T-helper 17 cell (primary cell): ENCODE results near the gene FILIP1L. TPM values are rescaled to one million over a fixed set of nuclear protein-coding genes. Genes with fewer than 3 reads are reported as not detected.

Experiments
- ATAC-seq: fragments of 150-1000 bp; cut with Tn5 transposase; 2 replicates; pipeline ENCODE4 v1.10.0; 2021; ENCODE audit warnings: mild to moderate bottlenecking, moderate library complexity
- DNase-seq, 3 donors: peaks; one replicate each; pipeline versions ENCODE4 v3.0.0 to v3.0.0-alpha.2; 2020 to 2021
- H3K9me3 ChIP-seq: one replicate; pipeline ENCODE4 v1.7.0; 2013; ENCODE audit warnings: low read length, mild to moderate bottlenecking; ENCODE audit not compliant: control insufficient read depth, poor library complexity, severe bottlenecking
- H3K27ac Mint-ChIP-seq: one replicate; pipeline ENCODE4 v1.8.0; 2022; ENCODE audit warnings: mild to moderate bottlenecking, moderate library complexity, mixed read lengths
- H3K27me3 Mint-ChIP-seq: one replicate; pipeline ENCODE4 v1.8.0; 2022; ENCODE audit warnings: mixed read lengths
- H3K36me3 Mint-ChIP-seq: one replicate; pipeline ENCODE4 v1.8.0; 2022; ENCODE audit warnings: low read depth, mixed read lengths
- H3K4me1 Mint-ChIP-seq: one replicate; pipeline ENCODE4 v1.8.0; 2022; ENCODE audit warnings: mild to moderate bottlenecking, mixed read lengths
- H3K4me3 Mint-ChIP-seq: one replicate; pipeline ENCODE4 v1.8.0; 2022; ENCODE audit warnings: mild to moderate bottlenecking, moderate library complexity, mixed read lengths
- total RNA-seq, 4 donors: library from RNA in 2 of 4; stranded (reverse) in 2 of 4; gene quantifications; one replicate each; pipeline ENCODE4 v1.2.3 and lab custom pipeline; 2022 to 2026

FILIP1L gene
- under 1 TPM in 1 of 2 donors, not detected in 1; 0.82 TPM for total RNA-seq
- total RNA-seq (lab: John Stamatoyannopoulos, UW): 0 to 0.53 reads per million in 2 donors

DNA sequence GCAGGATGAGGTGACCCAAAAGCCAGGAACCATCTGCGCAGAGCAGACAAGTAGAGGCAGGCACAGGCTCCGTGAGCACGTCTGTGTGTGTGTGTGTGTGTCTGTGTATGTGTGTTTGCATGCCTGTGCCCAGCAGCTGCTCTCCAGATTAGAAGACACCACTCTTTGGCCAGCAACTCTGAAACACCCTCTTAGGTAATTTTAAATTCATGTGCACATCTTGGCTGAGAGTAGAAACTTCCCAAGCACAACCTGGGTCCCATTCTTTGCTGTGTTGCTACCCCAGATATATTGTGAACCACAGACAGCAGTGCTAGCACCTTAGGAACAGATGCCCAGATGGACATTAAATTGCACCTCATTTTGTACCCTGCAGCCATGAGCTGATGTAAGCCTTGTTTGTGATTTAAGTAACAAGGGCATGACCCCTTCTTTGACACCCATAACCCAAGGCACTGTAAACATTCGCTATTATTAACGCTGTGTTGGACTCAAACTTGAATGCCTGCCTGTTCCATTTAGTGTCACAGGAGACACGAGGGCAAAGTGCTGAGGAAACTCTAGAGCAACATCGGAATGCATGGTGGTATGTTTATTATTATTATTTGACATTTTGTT, at the start of gene FILIP1L:
Gene FILIP1L (minus strand): TSS at position 89 of the 618 bp plus-strand sequence.
- DNase-seq: no peak
- Mint-ChIP-seq H3K4me3 (no peak within 1 kb of the TSS), H3K27me3 (no peaks in the 10 kb centered on the region), H3K27ac (peak within 1 kb of the TSS; percentile 11), H3K4me1 (no peaks in the 10 kb centered on the region), H3K36me3 (no peaks in the 10 kb centered on the region)
- no peaks in the 10 kb centered on the region for H3K9me3 ChIP-seq
- no peak for ATAC-seq

DNA sequence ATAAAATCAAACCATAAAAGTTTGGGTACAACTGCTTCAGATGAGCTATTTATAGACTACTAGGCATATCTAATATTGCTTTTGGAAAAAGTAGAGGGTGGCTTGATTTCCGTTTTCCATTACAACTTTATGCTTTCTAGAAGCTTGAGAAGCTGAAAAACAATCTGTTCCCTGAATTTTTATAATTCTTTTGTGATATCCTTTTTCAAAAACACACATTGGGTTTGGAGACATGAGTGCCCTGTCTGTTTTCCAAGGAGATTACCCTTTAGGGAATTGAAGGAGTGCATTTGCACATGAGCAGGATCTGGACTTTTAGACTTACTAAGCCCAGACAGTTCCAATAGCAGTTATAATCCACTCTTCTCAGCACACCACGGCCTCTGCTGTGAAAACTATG, 49.5 kb upstream of the FILIP1L start:
- H3K4me3 Mint-ChIP-seq: no peak overlapping the region
- no peaks in the 10 kb centered on the region for H3K4me1 Mint-ChIP-seq
- ATAC-seq (no peak), DNase-seq (no peak)
- no peaks in the 10 kb centered on the region for H3K9me3 ChIP-seq
- no peak overlapping the region for H3K27ac Mint-ChIP-seq
- H3K36me3 Mint-ChIP-seq: peaks cover 13% of the 10 kb centered on the region
- no peaks in the 10 kb centered on the region for H3K27me3 Mint-ChIP-seq

DNA sequence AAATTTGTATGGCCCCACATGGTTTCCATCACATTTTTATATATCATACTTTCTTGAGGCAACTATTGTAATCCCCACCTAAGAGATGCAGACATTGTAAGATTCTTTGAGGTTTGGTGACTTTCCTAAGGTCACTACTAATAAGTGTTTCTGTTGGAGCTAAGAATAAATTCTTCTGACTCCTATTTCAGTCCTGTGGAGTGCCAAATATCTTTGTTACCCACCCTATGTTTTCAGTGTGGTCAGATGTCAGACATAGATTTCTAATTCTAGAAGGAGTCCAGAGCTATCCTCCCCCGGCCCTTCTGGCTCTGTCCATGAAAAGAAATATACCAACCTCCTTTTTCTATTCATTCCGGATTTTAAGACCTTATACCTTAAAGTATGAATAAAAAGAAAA, 46.2 kb upstream of the FILIP1L start:
- H3K4me3 Mint-ChIP-seq: no peak overlapping the region
- peaks cover 9% of the 10 kb centered on the region for H3K36me3 Mint-ChIP-seq
- ATAC-seq (no peak), DNase-seq (no peak)
- H3K4me1 Mint-ChIP-seq: no peaks in the 10 kb centered on the region
- H3K27ac Mint-ChIP-seq: no peak overlapping the region
- H3K27me3 Mint-ChIP-seq: no peaks in the 10 kb centered on the region
- H3K9me3 ChIP-seq: no peaks in the 10 kb centered on the region

DNA sequence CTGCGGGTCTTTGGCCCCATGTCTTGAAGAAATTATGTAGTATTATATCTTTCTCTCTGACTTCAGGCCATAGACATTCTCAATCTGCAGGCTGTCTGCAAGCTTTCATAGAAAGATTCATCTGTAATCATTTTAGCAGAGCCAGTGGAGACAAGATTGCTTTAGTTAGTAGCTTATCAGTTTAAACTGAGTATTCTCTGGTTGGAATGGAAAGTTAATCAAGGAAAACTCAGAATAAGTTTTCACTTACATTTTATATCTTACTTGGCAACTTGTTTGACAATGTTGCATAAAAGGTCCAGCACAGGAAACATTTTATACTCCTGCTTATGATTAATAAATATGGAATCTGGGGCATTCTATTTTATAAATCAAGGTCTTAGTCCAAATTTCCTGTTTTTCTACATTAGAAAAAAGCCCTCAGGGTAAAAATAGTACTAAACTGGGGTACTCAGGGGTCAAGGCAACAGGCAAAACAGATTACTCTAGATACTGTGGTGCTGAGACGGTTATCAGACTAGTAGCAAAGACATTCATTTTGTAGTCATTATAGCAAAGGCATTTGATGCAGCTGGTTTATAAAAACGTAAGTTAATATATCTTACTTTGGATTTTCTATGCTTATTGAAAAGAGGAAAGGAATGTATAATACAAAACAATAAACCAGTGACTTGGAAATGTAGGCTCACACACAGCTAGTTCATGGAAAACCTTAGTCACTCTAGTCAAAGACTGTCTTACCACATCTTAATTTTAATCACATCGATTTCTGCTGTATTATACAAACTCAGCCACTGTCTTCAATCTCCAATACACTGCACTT, 45.2 kb upstream of the FILIP1L start:
- ATAC-seq: no peak
- H3K36me3 Mint-ChIP-seq: peaks cover 7% of the 10 kb centered on the region
- H3K27me3 Mint-ChIP-seq: no peaks in the 10 kb centered on the region
- no peaks in the 10 kb centered on the region for H3K9me3 ChIP-seq
- no peak overlapping the region for H3K4me3 Mint-ChIP-seq
- H3K27ac Mint-ChIP-seq: no peak overlapping the region
- no peak for DNase-seq
- no peaks in the 10 kb centered on the region for H3K4me1 Mint-ChIP-seq

DNA sequence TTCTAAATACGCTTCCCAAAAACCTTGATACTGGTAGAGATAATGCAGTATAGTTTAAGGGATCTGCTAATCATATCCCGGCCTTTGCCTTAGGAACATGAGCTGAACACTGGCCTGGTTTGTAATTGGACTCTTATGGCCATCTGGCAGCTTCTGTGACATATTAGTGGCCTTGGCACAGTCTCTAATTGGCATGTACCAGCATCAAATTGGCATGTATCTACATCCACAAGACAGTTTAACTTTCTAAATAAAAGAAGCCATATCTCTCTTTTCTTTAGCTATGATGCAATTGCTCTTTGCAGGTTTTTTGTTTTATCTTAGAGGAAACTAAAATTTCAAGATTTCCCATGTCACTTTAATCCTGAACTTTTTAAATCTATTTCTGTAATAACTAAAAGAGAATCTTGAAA, 44.6 kb upstream of the FILIP1L start:
- H3K4me1 Mint-ChIP-seq: no peaks in the 10 kb centered on the region
- H3K36me3 Mint-ChIP-seq: peaks cover 7% of the 10 kb centered on the region
- no peak overlapping the region for H3K27ac Mint-ChIP-seq
- no peak for DNase-seq
- no peaks in the 10 kb centered on the region for H3K9me3 ChIP-seq
- H3K27me3 Mint-ChIP-seq: no peaks in the 10 kb centered on the region
- ATAC-seq: no peak
- no peak overlapping the region for H3K4me3 Mint-ChIP-seq

DNA sequence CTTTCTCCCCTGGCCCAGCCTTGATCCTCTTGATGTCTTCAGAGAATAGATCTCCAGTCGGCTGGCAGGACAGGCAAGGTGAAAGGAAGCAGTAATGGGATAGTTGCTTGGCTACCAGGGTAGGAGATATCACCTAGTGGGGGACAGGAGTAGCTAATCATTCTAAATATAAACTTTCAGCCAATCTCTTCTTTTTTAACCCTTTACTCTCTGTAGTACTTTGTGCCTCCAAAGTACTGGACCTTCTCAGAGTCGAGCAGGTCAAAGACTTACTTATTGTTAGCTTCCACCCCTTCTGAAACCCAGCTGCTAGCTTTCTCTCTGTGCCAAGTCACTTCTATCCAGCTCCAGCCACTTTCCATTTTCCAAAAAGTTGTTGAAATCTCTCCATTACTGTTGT, 43.4 kb upstream of the FILIP1L start:
- no peaks in the 10 kb centered on the region for H3K9me3 ChIP-seq
- H3K27ac Mint-ChIP-seq: no peak overlapping the region
- DNase-seq (no peak), ATAC-seq (no peak)
- H3K4me3 Mint-ChIP-seq: no peak overlapping the region
- peaks cover 7% of the 10 kb centered on the region for H3K36me3 Mint-ChIP-seq
- H3K27me3 Mint-ChIP-seq: no peaks in the 10 kb centered on the region
- no peaks in the 10 kb centered on the region for H3K4me1 Mint-ChIP-seq

DNA sequence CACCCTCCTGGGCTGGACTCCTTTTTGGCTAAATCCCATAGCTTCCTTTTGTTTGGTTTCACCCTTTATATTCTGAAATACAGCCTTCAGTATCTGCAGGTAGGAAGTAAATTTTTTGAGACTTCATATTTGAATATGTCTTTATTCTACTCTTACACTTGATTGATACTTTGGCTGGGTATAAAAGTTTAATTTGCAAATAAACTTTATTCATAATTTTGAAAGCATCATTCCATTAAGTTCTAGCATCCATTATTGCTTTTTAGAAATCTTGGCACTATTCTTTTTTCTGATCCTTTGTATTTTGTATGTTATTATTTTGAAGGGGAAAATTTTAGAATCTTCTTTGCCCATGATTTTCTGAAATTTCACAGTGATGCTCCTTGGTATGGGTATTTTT, 41.3 kb upstream of the FILIP1L start:
- Mint-ChIP-seq H3K4me3 (no peak overlapping the region), H3K27ac (no peak overlapping the region), H3K27me3 (no peaks in the 10 kb centered on the region), H3K36me3 (peaks cover 11% of the 10 kb centered on the region), H3K4me1 (no peaks in the 10 kb centered on the region)
- ATAC-seq (no peak), DNase-seq (no peak)
- H3K9me3 ChIP-seq: no peaks in the 10 kb centered on the region

DNA sequence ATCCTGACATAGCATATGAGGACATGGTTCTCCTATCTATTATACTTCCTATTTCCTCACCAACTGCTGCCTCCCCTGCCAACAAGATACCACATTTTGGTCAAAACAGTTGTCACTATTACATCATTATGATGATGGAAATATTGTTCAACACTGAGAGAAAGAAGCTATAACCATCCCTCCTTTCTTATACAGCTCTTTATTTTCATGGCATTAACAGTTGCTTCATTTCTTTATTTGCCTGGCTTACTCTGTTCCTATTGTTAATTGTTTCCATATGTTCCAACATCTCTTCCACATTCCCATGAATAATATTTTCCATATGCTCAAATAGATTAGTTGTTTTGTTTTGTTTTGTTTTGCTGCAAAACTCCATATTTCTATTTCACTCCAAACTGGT, 40.8 kb upstream of the FILIP1L start:
- ATAC-seq: no peak
- H3K27me3 Mint-ChIP-seq: no peaks in the 10 kb centered on the region
- peaks cover 12% of the 10 kb centered on the region for H3K36me3 Mint-ChIP-seq
- H3K4me3 Mint-ChIP-seq: no peak overlapping the region
- no peak overlapping the region for H3K27ac Mint-ChIP-seq
- no peaks in the 10 kb centered on the region for H3K9me3 ChIP-seq
- no peak for DNase-seq
- no peaks in the 10 kb centered on the region for H3K4me1 Mint-ChIP-seq

DNA sequence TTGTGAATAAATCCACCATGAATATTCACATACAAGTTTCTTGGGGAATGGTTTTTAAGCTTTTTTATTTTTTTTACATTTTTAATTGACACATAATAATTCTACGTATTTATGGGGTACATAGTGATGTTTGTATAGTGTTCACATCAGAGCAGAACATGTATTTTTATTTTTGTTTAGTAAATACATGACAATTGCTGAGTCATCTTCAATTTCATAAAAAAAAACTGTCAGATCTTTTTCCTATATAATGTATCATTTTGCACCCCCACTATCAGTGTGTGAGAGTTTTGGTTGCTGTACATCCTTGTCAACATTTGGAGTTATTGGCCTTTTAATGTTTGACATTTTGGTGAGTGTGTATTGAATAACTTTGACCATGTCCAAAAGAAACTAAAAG, 39.9 kb upstream of the FILIP1L start:
- H3K27ac Mint-ChIP-seq: no peak overlapping the region
- no peak for DNase-seq
- no peaks in the 10 kb centered on the region for H3K9me3 ChIP-seq
- ATAC-seq: no peak
- H3K36me3 Mint-ChIP-seq: peaks cover 14% of the 10 kb centered on the region
- no peaks in the 10 kb centered on the region for H3K27me3 Mint-ChIP-seq
- H3K4me3 Mint-ChIP-seq: no peak overlapping the region
- H3K4me1 Mint-ChIP-seq: no peaks in the 10 kb centered on the region

DNA sequence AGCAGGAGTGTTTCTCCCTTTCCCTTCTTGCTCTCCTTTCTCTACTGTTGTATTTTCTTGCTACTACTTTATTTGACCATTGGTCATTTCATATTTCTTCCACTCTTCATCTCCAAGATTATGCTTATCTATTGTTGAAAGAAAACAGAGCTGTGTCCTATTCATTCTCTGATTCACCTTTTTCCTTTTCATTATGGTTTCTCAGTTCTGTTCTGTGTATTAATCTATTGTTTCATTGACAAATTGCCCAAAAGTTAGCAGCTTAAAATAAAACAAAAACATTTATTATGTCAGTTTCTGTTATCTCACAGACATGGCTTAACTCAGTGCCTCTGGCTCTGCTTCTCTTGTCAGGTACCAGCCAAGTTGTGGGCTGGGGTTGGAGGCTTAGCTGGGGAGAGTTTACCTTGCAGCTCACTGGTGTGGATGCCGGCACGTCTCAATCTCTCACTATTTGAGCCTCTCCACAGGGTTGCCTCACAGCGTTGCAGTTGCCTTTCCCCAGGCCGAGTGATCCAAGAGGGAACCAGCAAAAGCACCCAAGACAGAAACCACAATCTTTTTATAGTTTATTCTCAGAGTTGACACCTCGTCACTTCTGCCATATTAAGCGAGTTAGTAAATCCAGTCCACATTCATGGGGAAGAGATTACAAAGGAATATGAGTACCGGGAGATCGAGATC, 36.9 kb upstream of the FILIP1L start:
- no peak for DNase-seq
- H3K9me3 ChIP-seq: no peaks in the 10 kb centered on the region
- Mint-ChIP-seq H3K4me1 (peaks cover 4% of the 10 kb centered on the region), H3K36me3 (peaks cover 14% of the 10 kb centered on the region), H3K27me3 (no peaks in the 10 kb centered on the region), H3K27ac (no peak overlapping the region), H3K4me3 (no peak overlapping the region)
- no peak for ATAC-seq

DNA sequence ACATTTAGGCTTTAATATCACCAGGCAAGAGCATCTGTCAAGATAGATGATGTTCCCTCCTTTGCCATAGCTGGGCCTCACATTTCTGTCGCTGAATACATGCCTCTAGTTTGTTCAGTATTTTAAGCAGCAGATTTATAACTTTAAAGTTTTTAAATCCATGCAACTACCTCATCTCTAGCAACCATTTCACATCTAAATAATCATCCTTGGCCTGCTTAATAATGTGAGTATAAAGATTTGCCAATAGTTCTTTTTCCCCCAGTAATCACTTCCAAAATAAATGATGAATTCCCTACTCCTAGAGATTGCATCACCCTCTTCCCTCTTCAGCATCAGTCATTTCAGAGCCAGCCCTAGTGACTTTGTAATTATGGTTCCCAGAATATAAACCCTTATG, 36.2 kb upstream of the FILIP1L start:
- H3K4me3 Mint-ChIP-seq: no peak overlapping the region
- no peaks in the 10 kb centered on the region for H3K9me3 ChIP-seq
- H3K27ac Mint-ChIP-seq: no peak overlapping the region
- H3K36me3 Mint-ChIP-seq: peaks cover 14% of the 10 kb centered on the region
- no peaks in the 10 kb centered on the region for H3K27me3 Mint-ChIP-seq
- H3K4me1 Mint-ChIP-seq: peaks cover 4% of the 10 kb centered on the region
- ATAC-seq (no peak), DNase-seq (no peak)

DNA sequence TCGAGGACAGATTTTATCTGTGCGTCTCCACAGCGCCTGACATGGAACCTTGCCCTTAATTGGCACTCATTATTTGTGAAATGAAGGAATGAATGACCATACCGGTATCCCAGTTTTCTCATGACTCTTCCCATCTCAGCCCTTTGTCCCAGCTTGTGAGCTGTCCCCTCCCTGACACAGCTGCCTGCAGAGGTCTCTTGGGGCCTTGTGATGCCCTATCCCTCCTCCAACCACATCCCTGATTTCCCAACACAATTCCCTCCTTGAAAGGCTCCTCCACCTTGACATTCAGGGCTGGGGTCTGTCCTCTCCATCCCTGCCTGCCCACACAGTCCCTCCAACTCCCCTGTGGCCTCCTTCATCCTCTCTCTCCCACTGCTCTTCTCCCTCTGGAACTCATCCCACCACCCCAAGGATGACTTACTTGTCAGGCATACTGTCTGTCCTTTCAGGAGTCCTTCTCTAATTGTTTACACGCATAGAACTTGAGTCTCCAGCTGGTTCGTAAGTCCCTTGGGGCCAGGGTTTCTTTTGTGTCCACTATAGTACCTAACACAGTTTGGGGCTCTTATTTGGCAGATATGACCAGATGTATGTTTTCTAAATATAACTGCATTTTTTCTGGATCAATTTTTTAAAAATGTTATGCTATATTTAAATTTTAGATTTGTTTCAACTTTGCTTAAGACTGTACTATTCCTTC, 35.6 kb upstream of the FILIP1L start:
- H3K27ac Mint-ChIP-seq: no peak overlapping the region
- peaks cover 14% of the 10 kb centered on the region for H3K36me3 Mint-ChIP-seq
- H3K27me3 Mint-ChIP-seq: no peaks in the 10 kb centered on the region
- no peak for DNase-seq
- H3K9me3 ChIP-seq: no peaks in the 10 kb centered on the region
- H3K4me3 Mint-ChIP-seq: no peak overlapping the region
- H3K4me1 Mint-ChIP-seq: peaks cover 4% of the 10 kb centered on the region
- ATAC-seq: no peak

DNA sequence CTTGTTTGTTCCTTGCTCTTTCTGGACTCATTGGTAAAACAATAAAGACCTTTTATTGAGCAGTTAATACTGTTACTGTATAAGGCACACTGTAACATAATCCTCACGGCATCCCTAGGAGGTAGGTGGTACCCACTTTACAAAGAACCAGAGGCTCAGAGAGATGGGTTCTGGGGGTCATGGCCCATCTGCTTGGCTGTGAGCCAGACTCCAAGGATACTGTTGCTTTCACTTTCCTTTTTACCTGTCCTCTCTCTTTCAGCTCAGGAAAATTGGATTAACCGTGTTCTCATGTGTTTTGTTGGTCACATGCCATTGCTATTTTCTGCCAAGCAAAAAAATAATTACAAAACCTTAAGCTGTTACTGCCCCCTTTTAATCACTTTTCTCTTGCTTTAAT, 34.8 kb upstream of the FILIP1L start:
- H3K4me1 Mint-ChIP-seq: peaks cover 4% of the 10 kb centered on the region
- H3K36me3 Mint-ChIP-seq: peaks cover 14% of the 10 kb centered on the region
- no peaks in the 10 kb centered on the region for H3K9me3 ChIP-seq
- ATAC-seq (no peak), DNase-seq (no peak)
- H3K4me3 Mint-ChIP-seq: no peak overlapping the region
- H3K27me3 Mint-ChIP-seq: no peaks in the 10 kb centered on the region
- H3K27ac Mint-ChIP-seq: no peak overlapping the region
